NK-92 treated with Interleukin-12 subunit alpha and Interleukin-12 subunit beta, amount 100 ng/mL, for 24 hours (cell line): ENCODE measurements around the gene LINGO3.

ENCODE experiments used
- DNase-seq: peaks from one replicate; lab custom pipeline; 2025; lab: John Stamatoyannopoulos, UW

The LINGO3 gene

DNA sequence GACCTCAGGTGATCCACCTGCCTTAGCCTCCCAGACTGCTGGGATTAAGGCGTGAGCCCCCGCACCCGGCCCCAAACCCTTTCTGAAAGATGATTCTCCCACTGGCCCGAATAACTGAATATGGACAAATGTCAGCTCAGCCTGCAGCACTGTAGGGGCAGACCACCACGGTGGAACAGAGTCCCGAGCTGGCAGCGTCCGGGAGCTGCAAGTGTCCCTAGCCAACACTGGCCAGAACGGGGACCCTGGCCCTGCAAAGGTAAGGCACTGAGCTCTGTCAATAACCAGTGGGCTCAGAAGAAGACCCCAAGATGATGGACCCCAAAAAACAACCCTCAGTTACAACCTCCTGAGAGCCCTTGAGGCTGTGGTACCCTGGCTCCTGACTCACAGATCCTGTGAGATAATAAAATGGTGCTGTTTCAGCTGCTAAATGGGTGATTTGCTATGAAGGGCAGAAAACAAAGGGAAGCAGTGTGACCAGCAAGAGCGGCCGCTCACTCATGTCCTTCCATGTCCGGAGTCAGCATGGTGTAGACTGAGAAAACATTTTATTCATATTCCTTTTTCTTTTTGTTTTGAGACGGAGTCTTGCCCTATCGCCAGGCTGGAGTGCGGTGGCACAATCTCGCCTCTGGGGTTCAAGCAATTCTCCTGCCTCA is 18.9 kb upstream of the LINGO3 start:
- no peak for DNase-seq

DNA sequence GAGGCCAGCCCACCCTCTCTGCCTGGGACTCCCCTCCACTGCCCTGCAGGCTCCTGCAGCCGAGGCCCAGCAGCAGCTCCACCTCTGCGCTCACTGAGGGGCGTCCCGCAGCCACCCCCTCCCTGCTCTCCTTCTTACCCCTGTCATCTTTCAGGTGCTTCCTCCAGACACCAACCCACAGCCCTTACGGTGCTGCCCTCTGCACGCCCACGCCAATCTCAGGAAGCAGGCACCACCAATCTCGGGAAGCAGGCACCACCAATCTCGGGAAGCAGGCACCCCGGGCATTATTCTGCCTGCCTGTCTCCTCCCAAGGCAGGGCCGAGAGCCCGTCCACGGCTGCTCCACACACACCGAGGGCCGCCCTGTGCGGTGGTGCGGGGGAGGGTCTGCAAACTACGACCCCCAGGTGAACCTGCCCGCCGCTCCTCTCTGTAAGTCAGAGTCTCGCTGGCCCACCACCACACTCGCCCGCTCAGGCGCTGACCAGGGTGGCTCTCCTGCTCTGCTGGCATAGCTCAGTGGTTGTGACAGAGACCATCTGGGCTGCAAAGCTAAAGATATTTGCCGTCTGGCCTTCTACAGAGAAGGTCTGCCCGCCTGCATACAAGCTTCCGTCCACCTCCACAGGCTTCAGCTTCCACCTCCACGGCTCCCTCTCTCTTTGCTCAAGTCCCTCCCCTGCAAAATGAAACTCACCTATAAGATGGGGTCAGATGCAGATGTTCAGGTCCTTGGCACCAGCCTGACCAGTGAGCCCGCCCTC is 17.5 kb upstream of the LINGO3 start:
- DNase-seq: no peak

GRCh38 chr19:2324220-2324948 is 16.4 kb upstream of the LINGO3 start:
- no peak for DNase-seq

GRCh38 chr19:2323707-2324106 is 15.8 kb upstream of the LINGO3 start:
- DNase-seq: no peak

DNA sequence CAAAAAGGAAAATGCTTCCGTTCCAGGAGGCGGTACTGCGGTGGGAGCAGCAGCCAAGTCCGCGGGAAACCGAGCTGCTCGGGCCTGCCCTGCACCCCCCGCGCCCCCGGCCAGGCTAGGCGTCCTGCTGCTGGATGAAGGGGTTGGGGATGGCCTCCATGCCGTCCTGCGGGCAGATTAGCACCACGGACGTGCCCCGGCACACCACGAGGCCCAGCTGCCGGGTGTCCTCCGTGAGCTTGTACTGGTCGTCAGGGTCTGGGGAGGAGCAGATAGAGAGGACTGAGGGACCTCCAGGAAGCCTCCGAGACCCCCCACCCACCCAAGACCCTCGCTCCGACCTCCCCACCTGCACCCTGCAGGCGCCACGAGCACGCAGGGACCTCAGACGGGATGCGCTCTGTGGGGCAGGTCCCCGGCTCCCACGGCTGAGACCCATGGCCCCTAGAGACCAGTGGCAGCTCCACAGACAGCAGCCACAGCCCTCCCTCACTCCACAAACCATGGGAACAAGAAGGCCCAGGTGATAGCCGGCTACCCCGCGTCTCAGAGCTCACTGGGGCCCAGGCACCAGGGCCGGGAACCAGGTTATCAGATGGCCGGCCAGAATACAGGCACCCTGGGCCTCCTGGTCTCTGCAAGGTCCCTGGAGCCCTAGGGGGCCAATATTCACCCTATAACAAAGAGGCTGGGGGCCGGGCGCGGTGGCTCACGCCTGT is 13.8 kb upstream of the LINGO3 start:
- no peak for DNase-seq

GRCh38 chr19:2320939-2321338 is 13.0 kb upstream of the LINGO3 start:
- no peak for DNase-seq

- DNase-seq: no peak
Observed at GRCh38 chr19:2320049-2320448, 12.1 kb upstream of the LINGO3 start.

DNA sequence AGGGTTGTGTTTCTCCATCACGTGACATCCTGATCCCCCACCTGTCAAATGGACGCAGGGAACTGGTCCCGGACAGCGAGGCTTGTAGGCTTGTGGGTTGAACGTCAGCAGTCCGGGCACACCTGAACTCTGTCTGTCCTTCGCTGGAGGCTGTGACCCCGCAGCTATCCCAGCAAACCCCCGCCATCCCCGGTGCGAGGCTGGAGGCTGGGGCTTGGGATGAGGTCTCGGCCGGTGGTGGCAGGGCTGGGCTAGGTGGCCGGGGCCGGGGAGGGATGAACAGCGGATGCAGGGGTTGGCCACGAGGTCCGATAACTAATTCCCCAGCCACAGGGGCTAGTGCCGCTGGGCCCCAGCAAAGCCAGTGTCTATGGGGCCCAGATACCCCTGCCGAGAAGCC is 11.6 kb upstream of the LINGO3 start:
- no peak for DNase-seq

GRCh38 chr19:2318923-2319322 is 11.0 kb upstream of the LINGO3 start:
- no peak for DNase-seq

DNA sequence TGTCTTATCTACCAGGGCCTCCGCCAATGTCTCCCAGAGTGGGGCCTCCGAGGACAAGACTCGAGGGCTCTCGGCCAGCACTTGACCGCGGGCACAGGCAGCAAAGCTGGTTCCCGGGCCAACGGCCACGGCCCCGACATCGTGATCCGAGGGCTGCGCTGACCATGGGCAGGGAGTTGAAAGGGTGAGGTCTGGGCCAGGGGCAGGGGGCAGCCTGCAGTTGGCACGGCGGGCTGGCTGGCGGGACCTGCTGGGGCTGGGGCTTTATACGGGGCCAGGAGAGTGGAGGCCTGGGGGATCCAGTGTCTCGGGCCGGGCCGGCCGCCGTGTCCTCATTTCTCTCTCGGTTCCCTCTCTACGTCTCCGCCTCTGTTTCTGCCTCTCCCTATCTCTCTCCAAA is 9.8 kb upstream of the LINGO3 start:
- DNase-seq: no peak

DNA sequence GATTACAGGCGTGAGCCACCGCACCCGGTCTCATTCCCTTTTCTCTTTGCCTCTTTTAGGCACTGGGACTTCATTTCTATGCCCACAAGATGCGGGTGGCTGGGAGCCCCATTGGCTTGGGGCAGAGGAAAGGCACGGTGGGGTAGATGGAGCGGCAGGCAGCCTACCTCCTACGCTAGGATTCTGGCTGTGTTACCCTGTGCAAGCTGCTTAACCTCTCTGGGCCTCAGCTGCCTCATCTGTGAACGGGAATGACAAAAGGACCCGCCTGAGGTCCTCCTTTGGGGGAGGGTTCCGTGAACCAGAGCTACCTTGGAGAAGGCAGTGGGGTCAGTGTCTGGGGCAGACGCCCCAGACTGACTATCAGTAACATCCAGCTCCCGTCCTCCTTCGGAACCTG is 9.3 kb upstream of the LINGO3 start:
- no peak for DNase-seq

GRCh38 chr19:2315818-2316353 is 7.9 kb upstream of the LINGO3 start:
- DNase-seq: no peak

DNA sequence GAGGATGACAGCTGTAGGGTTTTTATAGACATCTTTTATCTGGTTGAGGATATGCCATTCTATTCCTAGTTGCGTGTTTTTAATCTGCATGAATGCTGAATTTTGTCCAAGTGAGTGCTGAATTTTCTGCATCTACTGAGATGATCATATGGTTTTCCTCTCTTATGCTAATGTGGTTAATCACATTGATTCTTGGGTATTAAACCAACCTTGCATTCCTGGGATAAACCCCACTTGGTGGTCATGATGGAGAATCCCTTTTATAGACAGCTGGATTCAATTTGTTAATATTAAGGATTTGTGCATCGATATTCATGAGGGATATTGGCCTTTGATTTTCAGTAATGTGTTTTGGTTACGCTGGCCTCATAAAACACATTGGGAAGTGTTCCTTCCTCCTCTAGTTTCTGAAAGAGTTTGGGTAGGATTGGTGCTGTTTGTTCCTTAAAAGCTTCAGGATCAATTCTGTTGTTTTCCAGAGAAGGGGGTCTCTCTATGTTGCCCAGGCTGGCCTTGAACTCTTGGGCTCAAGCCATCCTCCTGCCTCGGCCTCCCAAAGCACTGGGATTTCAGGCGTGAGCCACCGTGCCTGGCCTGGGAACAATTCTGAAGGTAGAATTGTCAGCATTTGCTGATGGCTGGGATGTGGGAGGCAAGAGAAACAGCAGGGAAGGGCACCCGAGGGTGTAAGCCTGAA is 7.3 kb upstream of the LINGO3 start:
- no peak for DNase-seq

DNA sequence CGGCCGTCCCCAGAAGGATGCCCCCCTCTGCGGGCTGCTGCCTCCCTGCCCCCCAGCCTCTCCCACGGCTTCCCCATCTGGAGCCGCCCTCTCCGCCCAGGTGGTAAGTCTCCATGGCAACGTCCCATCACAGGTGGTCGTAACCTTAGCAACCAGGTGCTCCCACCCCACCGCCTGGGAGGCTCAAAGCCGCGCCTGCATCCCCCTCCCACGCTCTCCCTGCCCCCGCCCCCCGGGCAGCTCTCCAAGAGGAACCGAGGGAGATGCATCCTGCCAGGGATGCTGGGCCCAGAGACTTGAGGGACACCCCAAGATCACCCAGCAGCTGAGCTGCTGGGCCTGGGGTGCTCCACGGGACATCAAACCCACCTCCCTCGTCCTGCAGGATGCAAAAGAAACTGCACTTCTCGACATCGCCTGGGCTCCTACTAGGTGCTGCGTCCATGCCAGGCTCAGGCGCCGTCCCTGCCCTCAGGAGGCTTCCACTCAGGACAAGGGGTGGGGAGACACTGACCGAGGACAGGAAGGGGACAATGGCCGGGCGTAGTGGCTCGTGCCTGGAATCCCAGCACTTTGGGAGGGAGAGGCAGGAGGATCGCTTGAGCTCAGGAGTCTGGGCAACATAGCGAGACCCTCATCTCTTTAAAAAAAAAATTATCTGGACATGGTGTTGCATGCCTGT is 5.0 kb upstream of the LINGO3 start:
- no peak for DNase-seq

GRCh38 chr19:2311093-2311492 is 3.1 kb upstream of the LINGO3 start:
- no peak for DNase-seq

DNA sequence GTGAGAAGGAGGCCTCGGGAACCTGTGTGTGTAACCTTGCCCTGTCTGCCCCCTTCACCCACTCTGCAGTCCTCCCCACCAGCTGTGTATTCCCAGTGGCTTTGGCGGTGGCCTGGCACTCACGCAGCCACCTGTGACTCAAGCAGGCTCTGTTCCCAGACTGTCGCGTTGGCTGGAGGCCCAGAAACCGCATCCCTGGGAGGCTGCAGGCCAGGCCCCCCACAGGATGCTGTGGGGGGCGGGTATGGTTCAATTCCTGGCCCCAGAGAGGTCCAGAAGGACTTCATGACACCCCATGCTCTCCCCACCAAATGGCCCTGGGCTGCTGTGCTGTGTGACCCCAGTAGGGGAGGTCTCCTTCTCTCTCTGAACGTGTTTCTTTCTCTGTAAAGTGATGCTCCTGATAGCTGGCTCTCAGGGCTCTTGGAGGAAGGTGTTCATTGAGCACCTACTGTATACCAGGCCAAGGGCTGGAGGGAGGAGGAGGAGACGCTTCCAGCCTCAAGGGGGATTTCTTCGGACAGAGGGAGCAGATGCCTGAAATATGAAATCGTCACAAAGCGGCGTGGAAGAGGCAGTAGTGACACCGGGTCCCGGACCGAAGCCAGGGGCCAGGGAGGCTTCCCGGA is 1.9 kb upstream of the LINGO3 start:
- no peak for DNase-seq

GRCh38 chr19:2307518-2308012 is 389 bp downstream of the LINGO3 start:
- DNase-seq: no peak

- DNase-seq: no peak
Observed at GRCh38 chr19:2306971-2307370, 983 bp downstream of the LINGO3 start.

DNA sequence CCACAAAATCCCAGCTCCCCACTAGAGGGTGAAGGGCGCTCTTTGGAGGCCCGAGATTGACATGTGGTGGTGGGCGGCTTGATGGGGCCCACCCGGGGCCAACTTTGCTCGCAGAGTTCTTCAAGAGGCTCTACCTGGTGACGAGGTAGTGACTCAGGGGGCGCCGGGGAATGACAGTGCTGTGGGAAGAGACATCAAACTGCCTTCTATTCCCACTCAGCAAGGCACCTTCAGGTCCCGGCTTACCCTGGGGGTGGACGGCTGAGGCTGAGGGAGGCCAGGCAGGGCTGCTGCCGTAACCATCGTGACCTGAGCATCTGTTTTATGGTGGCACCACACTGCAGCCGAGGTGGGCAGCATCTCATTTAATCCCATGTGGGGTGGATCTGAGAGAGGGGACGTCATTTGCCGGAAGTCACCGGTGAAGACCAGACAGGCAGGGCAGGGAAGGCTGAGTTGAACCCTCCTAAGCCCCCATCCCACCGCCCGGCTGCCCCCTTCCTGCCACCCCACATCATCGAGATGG is 1.6 kb downstream of the LINGO3 start:
- no peak for DNase-seq
